Measurements from ENCODE around the gene FBXO11.

Gene FBXO11

GRCh38 chr2:47849368-47849767 lies 56.9 kb downstream of the FBXO11 start:
- no peak for DNase-seq (ENCODE audit: low spot score)

DNA sequence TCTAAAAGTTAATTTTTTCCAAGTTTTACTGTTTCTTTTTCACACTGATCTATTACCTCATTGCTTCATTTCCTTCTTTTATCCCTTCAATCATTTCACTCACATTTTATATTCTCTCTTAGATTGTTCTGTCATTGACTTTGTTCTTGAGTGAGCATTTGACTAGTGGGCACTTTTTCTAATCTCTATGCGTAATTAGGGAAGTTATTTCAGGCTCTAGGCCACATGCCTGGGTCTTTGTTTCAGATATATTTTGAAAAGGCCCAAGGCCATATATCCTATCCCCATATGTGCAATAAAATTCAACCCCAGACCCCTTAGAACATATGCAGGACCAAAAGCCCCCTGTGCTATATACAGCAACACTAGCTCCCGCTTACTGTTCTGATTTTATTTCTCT lies 62.1 kb downstream of the FBXO11 start:
- DNase-seq (ENCODE audit: low spot score): no peak

DNA sequence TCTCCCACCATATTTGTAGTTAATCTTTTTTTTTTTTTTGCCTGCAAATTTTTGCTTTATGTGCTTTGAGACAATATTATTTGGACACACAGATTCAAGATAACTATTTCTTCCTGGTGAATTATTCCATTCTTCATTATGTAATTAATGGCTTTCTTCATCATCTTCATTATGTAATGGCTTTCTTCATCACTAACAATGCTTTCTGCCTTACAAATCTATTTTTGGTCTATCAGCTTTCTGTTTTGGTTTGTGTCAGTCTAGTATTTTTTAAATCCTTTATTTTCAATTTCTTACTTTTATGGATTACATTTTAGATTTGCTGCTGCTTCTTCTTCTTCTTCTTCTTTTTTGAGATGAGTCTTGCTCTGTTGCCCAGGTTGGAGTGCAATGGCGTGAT lies 62.9 kb downstream of the FBXO11 start:
- DNase-seq (ENCODE audit: low spot score): no peak

GRCh38 chr2:47842846-47843245 lies 63.5 kb downstream of the FBXO11 start:
- no peak for DNase-seq (ENCODE audit: low spot score)

DNA sequence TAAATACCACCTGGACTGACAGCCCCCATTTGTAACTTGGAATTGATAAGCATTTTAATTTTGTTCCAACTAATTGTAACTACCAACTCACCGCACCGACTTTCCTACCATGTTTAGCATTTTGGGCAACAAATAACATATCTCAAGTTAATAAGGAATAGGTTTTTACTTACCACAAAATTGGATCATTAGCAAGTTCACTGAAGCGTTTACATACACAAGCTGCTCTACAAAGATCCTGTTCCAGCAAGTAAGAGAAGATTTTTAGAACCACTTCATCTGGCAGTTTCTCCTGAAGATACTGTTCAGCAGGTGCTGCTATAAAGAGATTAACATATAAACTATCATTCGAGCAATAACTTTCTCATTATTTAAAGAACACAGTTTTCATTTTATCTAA lies 67.6 kb downstream of the FBXO11 start:
- no peak for DNase-seq (ENCODE audit: low spot score)

DNA sequence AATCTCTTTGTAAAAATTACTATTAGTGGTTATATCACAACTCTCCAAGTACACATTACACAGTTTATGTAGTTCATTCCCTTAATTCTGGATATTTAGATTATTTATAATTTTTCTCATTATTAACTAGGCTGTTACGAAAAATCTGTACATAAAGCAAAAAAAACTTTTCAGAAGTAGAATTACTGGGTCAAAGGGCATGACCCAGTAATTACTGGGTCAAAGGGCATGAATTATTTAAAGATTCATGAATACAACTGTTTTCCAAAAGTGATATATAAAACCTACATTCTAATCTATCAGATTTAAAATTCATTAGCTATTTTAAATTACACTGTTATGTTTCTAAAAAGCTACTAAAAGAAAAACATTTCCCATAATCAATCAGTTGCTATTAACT lies 68.0 kb downstream of the FBXO11 start:
- no peak for DNase-seq (ENCODE audit: low spot score)

- no peak for DNase-seq (ENCODE audit: low spot score)
These were observed 72.8 kb downstream of the FBXO11 start for GRCh38 chr2:47833516-47833968.

DNA sequence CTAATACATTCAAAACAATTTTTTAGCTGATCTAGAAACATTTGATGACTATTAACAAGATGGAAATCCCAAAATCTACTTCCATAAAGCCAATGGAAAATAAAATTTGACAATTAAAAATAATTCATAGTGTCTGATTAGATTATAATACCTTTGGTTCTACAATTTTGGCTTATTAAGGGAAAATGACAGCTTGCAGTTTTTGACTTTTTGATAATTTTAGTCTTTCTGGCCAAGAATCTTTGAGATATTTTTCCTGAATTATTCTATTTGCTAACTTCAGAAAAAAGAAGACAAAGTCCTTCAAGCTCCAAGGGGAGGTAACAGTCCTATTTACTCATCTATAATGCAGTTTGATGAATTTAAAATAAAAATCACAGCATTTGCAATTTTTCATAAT lies 83.8 kb downstream of the FBXO11 start:
- DNase-seq (ENCODE audit: low spot score): no peak

GRCh38 chr2:47819834-47820233 lies 86.5 kb downstream of the FBXO11 start:
- DNase-seq (ENCODE audit: low spot score): no peak

- DNase-seq (ENCODE audit: low spot score): no peak
These were observed 87.5 kb downstream of the FBXO11 start for GRCh38 chr2:47818777-47819176.

GRCh38 chr2:47815764-47816163 lies 90.5 kb downstream of the FBXO11 start:
- no peak for DNase-seq (ENCODE audit: low spot score)

DNA sequence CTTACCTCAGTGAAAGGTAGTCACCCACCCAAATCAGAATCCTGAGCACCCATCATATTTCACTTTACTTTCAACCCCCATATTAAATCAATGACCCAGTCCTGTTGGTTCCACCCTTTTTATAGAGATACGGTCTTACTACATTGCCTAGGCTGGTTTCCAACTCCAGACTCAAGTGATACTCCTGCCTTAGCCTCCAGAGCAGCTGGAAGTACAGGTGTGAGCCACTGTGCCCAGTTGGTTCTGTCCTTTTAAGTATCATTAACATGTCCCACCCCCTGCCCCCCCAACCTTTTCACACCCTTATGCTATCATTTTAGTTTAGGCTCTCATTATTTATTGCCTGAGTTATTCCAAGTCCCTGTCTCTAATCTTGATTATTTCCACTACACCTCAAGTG lies 94.6 kb downstream of the FBXO11 start:
- no peak for DNase-seq (ENCODE audit: low spot score)

- DNase-seq (ENCODE audit: low spot score): no peak
These were observed 95.4 kb downstream of the FBXO11 start for GRCh38 chr2:47810850-47811249.

- no peak for DNase-seq (ENCODE audit: low spot score)
These were observed 96.4 kb downstream of the FBXO11 start for GRCh38 chr2:47809903-47810302.

DNA sequence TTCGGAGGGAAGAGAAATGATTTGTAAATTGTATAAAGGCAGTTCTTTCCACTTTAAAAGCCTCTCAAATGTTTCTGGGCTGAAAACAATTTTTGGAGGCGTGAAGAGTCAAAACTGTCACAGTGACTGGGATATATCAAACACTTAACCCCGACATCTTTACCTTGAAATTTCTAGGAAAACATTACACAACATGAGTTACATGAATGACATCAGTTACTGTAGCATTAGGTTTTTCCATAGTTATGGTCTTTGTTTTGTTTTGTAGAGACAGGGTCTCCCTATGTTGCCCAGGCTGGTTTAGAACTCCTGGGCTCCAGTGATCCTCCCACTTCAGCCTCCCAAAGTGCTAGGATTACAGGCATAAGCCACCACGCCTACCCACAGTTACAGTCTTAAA lies 97.7 kb downstream of the FBXO11 start:
- DNase-seq (ENCODE audit: low spot score): no peak

- no peak for DNase-seq (ENCODE audit: low spot score)
These were observed 100.4 kb downstream of the FBXO11 start for GRCh38 chr2:47805850-47806249.

GRCh38 chr2:47803770-47804169 lies 102.5 kb downstream of the FBXO11 start:
- DNase-seq (ENCODE audit: low spot score): no peak

- no peak for DNase-seq (ENCODE audit: low spot score)
These were observed 102.9 kb downstream of the FBXO11 start for GRCh38 chr2:47803363-47803762.

DNA sequence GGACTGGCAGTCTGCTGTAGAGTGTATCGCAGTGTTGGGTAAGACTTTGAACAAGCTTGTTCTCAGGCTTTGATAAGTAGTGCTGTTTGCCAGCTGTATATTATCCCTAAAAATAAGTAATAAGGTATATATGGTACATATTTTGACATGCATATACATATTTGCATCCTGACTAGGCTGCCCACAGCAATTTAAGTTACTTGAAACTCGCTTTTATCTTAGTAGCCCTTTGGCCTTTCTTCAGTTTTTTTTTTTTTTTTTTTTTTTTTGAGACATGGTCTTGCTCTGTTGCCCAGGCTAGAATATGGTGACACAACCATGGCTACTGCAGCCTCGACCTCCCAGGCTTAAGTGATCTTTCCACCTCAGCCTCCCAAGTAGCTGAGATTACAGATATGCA lies 105.2 kb downstream of the FBXO11 start:
- no peak for DNase-seq (ENCODE audit: low spot score)

GRCh38 chr2:47799031-47799609 lies 107.2 kb downstream of the FBXO11 start:
- no peak for DNase-seq (ENCODE audit: low spot score)

DNA sequence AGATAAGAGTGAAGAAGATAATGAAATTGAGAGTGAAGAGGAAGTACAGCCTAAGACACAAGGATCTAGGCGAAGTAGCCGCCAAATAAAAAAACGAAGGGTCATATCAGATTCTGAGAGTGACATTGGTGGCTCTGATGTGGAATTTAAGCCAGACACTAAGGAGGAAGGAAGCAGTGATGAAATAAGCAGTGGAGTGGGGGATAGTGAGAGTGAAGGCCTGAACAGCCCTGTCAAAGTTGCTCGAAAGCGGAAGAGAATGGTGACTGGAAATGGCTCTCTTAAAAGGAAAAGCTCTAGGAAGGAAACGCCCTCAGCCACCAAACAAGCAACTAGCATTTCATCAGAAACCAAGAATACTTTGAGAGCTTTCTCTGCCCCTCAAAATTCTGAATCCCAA lies 107.7 kb downstream of the FBXO11 start:
- DNase-seq (ENCODE audit: low spot score): no peak

- no peak for DNase-seq (ENCODE audit: low spot score)
These were observed 110.1 kb downstream of the FBXO11 start for GRCh38 chr2:47796090-47796697.

- DNase-seq (ENCODE audit: low spot score): no peak
These were observed 120.3 kb downstream of the FBXO11 start for GRCh38 chr2:47785986-47786385.

DNA sequence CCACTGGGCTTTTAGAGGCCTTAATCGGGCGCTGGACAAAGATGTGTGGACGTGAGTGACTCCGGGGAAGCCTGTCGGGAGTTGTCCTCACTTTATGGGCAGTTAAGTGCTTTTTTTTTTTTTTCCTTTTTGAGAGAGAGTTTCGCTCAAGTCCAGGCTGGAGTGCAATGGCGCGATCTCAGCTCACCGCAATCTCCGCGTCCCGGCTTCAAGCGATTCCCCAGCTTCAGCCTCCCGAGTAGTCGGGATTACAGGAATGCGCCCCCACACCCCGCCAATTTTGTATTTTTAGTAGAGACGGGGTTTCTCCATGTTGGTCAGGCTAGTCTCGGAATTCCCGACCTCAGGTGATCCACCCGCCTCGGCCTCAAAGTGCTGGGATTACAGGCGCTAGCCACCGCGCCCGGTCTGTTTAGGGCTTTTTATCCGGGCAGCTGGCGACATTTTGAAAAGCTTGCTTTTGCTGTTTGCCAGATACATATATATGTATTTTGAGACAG lies 121.9 kb downstream of the FBXO11 start:
- DNase-seq (ENCODE audit: low spot score): no peak
